ENCODE data around the gene DCTN5. TPM values are rescaled to one million over a fixed set of nuclear protein-coding genes. Genes with fewer than 3 reads are reported as not detected.

The DCTN5 gene
- total and polyA plus RNA-seq, 2 of the 13 experiments (the other 11 are each of a cell fraction or from before 2014, with no cell fraction given): 105 to 207 TPM

GRCh38 chr16:23694644-23695373, 53.5 kb downstream of the DCTN5 start (continued):
- TF ChIP-seq KLF15 (CRISPR knock-in tag; IDR thresholded peaks at IDR 0.05; ENCODE audit: borderline replicate concordance): no peak
- peak; percentile 29; the same call in 1 of the 2 replicates for TF ChIP-seq TFDP1 (CRISPR knock-in tag; IDR thresholded peaks at IDR 0.05; ENCODE audit: borderline replicate concordance)
- TF ChIP-seq YEATS2 (CRISPR knock-in tag; IDR thresholded peaks at IDR 0.05; ENCODE audit: borderline replicate concordance): no peak
- TF ChIP-seq IRF9 (CRISPR knock-in tag; IDR thresholded peaks at IDR 0.05; ENCODE audit: borderline replicate concordance): peak; percentile 87; the same call in 1 of the 2 replicates
- TF ChIP-seq ISL2 (CRISPR knock-in tag; IDR thresholded peaks at IDR 0.05): no peak
- TF ChIP-seq ZNF557 (CRISPR knock-in tag; IDR thresholded peaks at IDR 0.05): no peak
- TF ChIP-seq NFIC (IDR thresholded peaks at IDR 0.05; ENCODE audit: low read length): no peak
- no peak for TF ChIP-seq ZSCAN29 (CRISPR knock-in tag; conservative IDR thresholded peaks at IDR 0.05)
- 0 out of 2 replicates have a peak, but pooled peaks have one; percentile 17 for TF ChIP-seq BATF2 (CRISPR knock-in tag; IDR thresholded peaks at IDR 0.05)
- TF ChIP-seq ZNF558 (CRISPR knock-in tag; IDR thresholded peaks at IDR 0.05; ENCODE audit: borderline replicate concordance): no peak
- TF ChIP-seq NFKB2 (CRISPR knock-in tag; IDR thresholded peaks at IDR 0.05; ENCODE audit: borderline replicate concordance): peak; percentile 50; the same call in 1 of the 2 replicates
- TF ChIP-seq AKNA (CRISPR knock-in tag; IDR thresholded peaks at IDR 0.05; ENCODE audit: borderline replicate concordance): no peak
- TF ChIP-seq ZNF660 (CRISPR knock-in tag; IDR thresholded peaks at IDR 0.05; ENCODE audit: borderline replicate concordance, low read depth): no peak
- no peak for TF ChIP-seq SIN3B (IDR thresholded peaks at IDR 0.05; ENCODE audit: low read length)
- TF ChIP-seq HOMEZ (CRISPR knock-in tag; IDR thresholded peaks at IDR 0.05; ENCODE audit: low read depth): no peak
- no peak for TF ChIP-seq CREB1 (IDR thresholded peaks at IDR 0.05)
- no peak for TF ChIP-seq CREB1 (CRISPR knock-in tag; IDR thresholded peaks at IDR 0.05)
- no peak for TF ChIP-seq ZNF530 (CRISPR knock-in tag; IDR thresholded peaks at IDR 0.05; ENCODE audit: low read depth)
